HUES6 (cell line): ENCODE measurements around the gene S100Z.
A peak's percentile ranks its signal among the peaks of the same experiment; 100 is the strongest.

Experiments used
- H3K27ac ChIP-seq: 2 replicates; pipeline ENCODE4 v1.7.0; 2013; ENCODE audit warnings: low read depth, mild to moderate bottlenecking, low read length, inconsistent platforms
- H3K27me3 ChIP-seq: 2 replicates; pipeline ENCODE4 v1.6.1; 2013; ENCODE audit warnings: low read length; ENCODE audit not compliant: control insufficient read depth, insufficient read depth
- H3K36me3 ChIP-seq: 2 replicates; pipeline ENCODE4 v1.6.1; 2013; ENCODE audit warnings: low read length; ENCODE audit not compliant: control insufficient read depth, insufficient read depth
- H3K4me1 ChIP-seq: 2 replicates; pipeline ENCODE4 v1.6.1; 2013; ENCODE audit warnings: low read length; ENCODE audit not compliant: control insufficient read depth, insufficient read depth
- H3K4me3 ChIP-seq: 2 replicates; pipeline ENCODE4 v1.5.1; 2013; ENCODE audit warnings: low read depth, low read length
- H3K9ac ChIP-seq: one replicate; pipeline ENCODE4 v1.6.1; 2013; ENCODE audit warnings: mild to moderate bottlenecking, low read length
- H3K9me3 ChIP-seq: 2 replicates; pipeline ENCODE4 v1.6.1; 2013; ENCODE audit warnings: low read depth, low read length; ENCODE audit not compliant: control insufficient read depth, insufficient read depth

Gene S100Z

DNA sequence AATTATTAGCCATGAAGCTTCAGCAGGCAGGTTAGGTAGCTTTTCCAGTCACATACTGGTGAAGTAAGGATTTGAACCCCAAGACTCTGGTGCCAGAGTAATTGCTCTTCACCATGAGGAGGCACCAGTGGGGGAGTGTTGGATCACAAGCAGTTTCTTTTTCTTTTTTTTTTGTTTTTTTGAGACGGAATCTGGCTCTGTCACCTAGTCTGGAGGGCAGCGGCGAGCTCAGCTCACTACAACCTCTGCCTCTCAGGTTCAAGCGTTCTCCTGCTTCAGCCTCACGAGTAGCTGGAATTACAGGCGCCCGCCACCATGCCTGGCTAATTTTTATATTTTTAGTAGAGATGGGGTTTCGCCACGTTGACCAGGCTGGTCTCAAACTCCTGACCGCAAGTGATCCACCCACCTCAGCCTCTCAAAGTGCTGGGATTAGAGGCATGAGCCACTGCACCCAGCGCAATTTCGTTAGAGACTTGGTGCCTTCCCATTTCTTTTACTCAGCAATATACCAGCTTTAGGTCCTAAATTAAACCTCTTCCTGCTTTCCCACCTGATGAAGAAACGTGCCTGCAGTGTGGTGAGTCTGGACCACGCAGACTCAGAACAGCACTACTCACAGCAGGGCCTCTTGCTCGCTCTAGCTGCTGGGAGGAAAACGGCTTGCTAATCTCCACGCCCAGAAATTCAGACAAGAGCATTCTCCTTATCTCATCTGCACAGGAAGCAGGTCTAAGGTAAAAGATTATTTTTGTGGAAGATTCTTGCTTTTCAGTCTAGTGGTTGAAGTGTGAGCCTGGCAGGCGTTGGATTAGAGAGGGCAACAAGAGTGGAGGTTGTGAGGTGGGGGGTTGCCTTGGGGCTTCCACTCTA, at the start of gene S100Z:
Gene S100Z, plus strand, starts transcription at position 596 of the 873 bp plus-strand sequence. CDS start 25,346 bp downstream, outside the sequence.
- H3K27ac ChIP-seq, result no peak within 1 kb of the TSS

DNA sequence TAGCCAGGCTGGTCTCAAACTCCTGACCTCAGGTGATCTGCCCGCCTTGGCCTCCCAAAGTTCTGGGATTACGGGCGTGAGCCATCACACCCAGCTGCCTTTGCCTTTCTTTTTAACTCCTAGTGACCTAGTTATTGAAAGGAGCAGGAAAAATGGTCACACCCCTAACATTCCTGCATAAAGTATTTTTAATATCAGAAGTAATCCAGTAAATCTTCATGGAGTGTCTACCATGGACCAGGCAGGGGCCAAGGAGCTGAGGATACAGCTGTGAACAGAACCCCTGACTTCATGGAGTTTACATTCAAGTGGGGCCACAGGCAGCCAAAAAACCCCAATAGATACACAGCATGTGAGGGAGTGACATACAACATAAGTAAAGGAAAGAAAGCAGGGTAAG, 49.2 kb upstream of the S100Z start:
- Histone ChIP-seq H3K36me3 (no peaks in the 10 kb centered on the region), H3K9ac (no peak overlapping the region), H3K4me1 (peaks cover 19% of the 10 kb centered on the region), H3K9me3 (0 out of 2 replicates have a peak, but pooled peaks cover 3% of the 10 kb centered on the region), H3K27me3 (no peaks in the 10 kb centered on the region), H3K27ac (no peak overlapping the region), H3K4me3 (no peak overlapping the region)

More for the DNA sequence above, at the start of gene S100Z:
- H3K9ac ChIP-seq, result no peak within 1 kb of the TSS
- H3K4me1 ChIP-seq, result peaks cover 3% of the 10 kb centered on the region; the same call in 1 of the 2 replicates
- no peaks in the 10 kb centered on the region for H3K36me3 ChIP-seq
- peaks cover 23% of the 10 kb centered on the region for H3K9me3 ChIP-seq
- no peak within 1 kb of the TSS for H3K4me3 ChIP-seq
- H3K27me3 ChIP-seq, result no peaks in the 10 kb centered on the region

DNA sequence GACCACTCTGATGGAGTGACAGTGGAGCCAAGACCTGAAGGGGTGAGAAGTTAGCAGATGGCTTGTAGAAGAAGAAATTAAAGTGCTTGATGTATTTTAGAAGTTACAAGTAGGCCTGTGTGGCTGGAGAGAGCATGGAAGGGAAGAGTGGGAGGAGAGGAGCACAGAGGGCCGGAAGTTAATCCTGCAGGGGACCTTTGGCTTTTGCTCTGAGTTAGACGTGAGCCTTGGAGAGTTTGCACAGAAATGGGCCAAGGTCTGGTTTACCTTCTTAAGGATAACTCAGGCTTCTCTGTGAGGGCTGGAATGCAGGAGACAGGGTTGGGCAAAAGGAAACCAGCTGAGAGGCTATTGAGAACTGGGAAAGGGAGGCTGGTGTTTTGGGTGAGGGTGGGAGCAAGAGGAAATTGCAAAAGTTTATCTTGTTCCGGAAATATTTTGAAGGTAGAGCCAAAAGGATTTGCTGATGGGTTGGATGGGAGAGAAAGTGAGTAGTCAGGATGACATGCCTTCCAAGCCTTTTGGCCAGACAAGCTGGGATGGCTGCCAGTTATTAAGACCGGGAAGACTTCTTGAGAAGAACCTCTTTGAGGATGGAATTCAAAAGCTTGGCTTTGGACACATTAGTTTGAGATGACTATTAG, 48.5 kb upstream of the S100Z start:
- Histone ChIP-seq H3K9ac (no peak overlapping the region), H3K36me3 (no peaks in the 10 kb centered on the region), H3K27me3 (no peaks in the 10 kb centered on the region), H3K4me3 (no peak overlapping the region), H3K27ac (no peak overlapping the region), H3K4me1 (peaks cover 26% of the 10 kb centered on the region), H3K9me3 (0 out of 2 replicates have a peak, but pooled peaks cover 3% of the 10 kb centered on the region)

DNA sequence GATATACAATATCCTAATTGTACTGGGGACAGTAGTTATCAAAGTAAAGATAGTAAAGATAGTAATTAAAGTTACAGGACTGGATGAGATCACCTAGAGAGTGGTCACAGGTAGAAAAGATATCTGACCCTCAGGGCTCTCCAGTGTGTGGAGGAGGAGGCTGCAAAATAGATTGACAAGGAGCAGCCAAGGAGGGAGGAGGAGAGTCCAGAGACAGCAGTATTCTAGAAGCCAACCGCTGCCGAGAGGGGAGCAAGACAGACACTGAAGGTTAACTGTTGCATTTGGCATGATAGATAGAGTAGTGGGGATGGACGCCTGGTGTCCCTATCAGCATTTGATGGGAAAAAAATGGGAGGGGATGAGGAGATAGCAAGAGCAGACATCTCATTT, 48.0 kb upstream of the S100Z start:
- Histone ChIP-seq H3K4me1 (peaks cover 29% of the 10 kb centered on the region), H3K9me3 (0 out of 2 replicates have a peak, but pooled peaks cover 3% of the 10 kb centered on the region), H3K27me3 (no peaks in the 10 kb centered on the region), H3K4me3 (no peak overlapping the region), H3K36me3 (no peaks in the 10 kb centered on the region), H3K9ac (no peak overlapping the region), H3K27ac (no peak overlapping the region)

DNA sequence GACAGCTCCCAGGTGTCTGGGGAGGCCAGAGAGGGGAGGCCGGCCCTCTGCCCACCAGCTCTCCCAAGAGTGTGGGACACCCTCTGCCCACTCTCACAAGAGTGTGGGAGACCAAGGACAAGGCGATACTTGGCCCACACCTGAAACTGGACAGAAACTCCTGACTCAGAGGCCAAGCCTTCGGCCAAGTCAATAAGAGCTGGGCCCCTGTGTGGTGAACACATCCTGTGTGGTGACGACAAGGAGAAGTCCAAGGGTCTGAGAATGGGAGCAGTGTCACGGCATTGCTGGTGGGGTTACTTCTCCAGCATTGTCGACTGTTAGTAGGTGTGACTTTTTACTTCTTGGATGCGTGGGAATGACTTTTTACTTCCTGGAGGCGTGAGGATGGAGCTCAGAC, 45.5 kb upstream of the S100Z start:
- no peaks in the 10 kb centered on the region for H3K36me3 ChIP-seq

DNA sequence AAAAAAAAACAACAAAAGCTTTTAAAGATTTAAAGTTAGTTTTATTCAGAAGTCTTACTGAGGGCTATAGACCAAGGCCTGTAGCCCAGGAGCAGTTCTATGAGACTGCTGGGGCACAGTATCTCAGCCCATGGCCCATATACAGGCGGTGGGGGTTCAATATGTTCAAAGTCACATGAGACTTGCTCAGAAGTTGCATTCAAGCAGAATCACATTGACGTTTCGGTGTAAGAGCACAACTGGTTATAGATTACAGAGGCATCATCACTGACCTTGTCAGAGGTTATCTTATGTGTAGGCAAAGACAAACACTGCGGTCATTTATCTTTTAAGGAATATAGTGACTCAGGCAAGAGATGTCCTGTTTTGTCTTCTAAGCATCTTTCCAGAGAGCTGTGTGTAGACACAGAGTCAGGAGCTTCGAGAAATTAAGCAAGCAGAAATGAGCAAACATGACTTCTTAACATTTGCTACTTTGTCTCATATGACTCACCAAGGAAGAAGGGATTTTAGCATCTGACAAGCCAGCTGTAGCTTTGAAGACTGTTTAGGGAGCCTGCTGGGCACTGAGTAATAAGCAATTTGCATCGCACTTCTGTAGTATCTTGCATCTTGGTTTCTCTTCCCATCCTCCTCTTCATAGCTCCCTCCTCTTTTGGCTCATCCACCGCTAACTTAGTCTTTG, 43.9 kb upstream of the S100Z start:
- Histone ChIP-seq H3K27me3 (no peaks in the 10 kb centered on the region), H3K4me1 (peaks cover 52% of the 10 kb centered on the region), H3K9me3 (peaks cover 9% of the 10 kb centered on the region), H3K36me3 (no peaks in the 10 kb centered on the region), H3K9ac (peak overlapping the region; percentile 78), H3K27ac (peak overlapping the region; percentile 86; the same call in 1 of the 2 replicates), H3K4me3 (peak overlapping the region; percentile 46)

More for the DNA sequence above, 45.5 kb upstream of the S100Z start:
- no peak overlapping the region for H3K9ac ChIP-seq
- H3K4me3 ChIP-seq, result no peak overlapping the region
- H3K27me3 ChIP-seq, result no peaks in the 10 kb centered on the region
- H3K9me3 ChIP-seq, result 0 out of 2 replicates have a peak, but pooled peaks cover 3% of the 10 kb centered on the region
- H3K27ac ChIP-seq, result no peak overlapping the region; the same call in 1 of the 2 replicates
- H3K4me1 ChIP-seq, result peaks cover 49% of the 10 kb centered on the region

DNA sequence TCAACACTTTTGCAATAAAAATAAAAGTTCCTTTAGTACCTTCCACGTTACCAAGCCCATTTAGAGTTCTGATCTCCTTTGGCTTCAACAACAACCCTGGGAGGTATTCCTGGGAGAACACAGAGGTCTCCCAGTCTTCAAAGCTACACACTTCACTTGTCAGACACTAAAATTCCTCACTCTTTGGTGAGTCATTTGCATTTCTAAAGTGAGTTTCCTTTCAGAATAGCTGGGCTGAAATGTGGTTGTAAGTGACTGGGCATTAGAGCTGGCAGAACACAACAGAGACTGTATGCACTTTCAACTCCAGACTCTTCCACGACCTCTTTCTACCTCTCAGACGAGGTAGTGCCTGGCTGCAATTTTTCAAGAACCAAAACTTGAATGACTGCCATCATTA, 42.5 kb upstream of the S100Z start:
- Histone ChIP-seq H3K9me3 (peaks cover 12% of the 10 kb centered on the region), H3K4me3 (peak overlapping the region; percentile 46), H3K9ac (peak overlapping the region; percentile 85), H3K4me1 (peaks cover 43% of the 10 kb centered on the region), H3K27me3 (no peaks in the 10 kb centered on the region), H3K36me3 (no peaks in the 10 kb centered on the region), H3K27ac (peak overlapping the region; percentile 98)

DNA sequence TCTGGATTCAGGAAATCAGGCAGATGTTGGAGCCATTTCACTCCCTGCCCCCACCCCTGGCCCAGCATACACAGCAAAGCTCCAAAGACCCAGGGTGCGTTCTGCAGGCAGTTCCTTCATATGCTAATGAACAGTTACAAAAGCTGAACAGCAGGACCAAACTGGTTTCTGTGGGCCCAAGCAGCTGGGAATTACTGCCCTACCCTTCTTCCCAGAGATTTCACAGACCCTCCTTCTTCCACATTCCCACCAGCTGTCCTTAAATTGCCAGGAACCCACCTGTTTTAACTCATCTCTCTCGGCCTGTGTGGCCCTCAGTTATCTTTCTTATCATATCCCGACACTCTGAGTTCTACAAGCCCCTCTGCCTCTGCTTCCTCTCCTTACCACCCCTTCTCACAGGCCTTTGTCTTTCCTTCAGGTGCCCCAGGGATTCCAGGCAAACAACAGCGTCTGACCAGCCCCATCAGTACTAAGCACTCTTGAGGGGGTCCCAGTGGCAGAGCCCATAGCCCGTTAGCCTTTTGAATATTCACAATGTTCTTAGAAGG, 41.6 kb upstream of the S100Z start:
- peak overlapping the region; percentile 85 for H3K9ac ChIP-seq
- H3K27ac ChIP-seq, result peak overlapping the region; percentile 98
- H3K4me1 ChIP-seq, result peaks cover 43% of the 10 kb centered on the region

DNA sequence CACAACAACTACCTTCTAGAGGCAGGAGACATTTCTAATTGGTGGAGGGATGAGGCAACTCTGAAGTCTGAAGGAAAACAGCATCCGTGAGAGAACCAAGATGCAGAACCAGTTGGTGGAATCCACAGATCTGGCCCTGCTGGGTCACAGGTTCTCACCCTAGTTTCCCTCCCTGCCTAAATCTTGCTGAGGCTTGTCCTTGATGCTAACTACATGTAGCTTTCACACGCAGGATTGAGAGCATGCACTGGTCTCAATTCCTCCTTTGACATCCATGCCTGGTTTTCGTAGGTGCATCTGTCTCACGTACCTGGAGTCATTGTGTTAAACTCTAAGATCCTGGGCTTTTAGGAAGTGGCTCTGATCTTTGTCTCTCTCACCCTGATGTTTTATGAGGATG, 40.7 kb upstream of the S100Z start:
- Histone ChIP-seq H3K36me3 (no peaks in the 10 kb centered on the region), H3K27ac (peak overlapping the region; percentile 98), H3K4me1 (peaks cover 40% of the 10 kb centered on the region), H3K9me3 (peaks cover 9% of the 10 kb centered on the region), H3K9ac (peak overlapping the region; percentile 85), H3K27me3 (no peaks in the 10 kb centered on the region), H3K4me3 (peak overlapping the region; percentile 4; the same call in 1 of the 2 replicates)

More for the DNA sequence above, 41.6 kb upstream of the S100Z start:
- Histone ChIP-seq H3K27me3 (no peaks in the 10 kb centered on the region), H3K9me3 (peaks cover 12% of the 10 kb centered on the region), H3K36me3 (no peaks in the 10 kb centered on the region), H3K4me3 (peak overlapping the region; percentile 46)

DNA sequence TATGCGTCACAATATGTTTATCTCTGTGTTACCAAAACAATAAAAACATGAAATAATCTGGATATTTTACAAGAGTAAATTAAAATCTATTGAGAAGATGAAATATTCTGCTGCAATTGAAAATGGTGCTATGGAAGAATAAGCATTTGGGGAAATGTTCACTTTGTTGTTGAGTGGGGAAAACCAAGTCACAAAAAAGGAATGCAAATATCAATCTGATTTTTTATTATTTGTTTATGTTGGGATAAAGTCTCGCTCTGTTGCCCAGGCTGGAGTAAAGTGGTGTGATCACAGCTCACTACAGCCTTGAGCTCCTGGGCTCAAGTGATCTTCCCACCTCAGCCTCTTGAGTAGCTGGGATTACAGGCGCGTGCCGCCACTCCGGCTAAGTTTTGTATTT, 39.6 kb upstream of the S100Z start:
- H3K4me1 ChIP-seq, result peaks cover 35% of the 10 kb centered on the region
- no peaks in the 10 kb centered on the region for H3K36me3 ChIP-seq
- H3K27me3 ChIP-seq, result no peaks in the 10 kb centered on the region
- no peak overlapping the region for H3K9ac ChIP-seq
- no peak overlapping the region for H3K4me3 ChIP-seq
- H3K27ac ChIP-seq, result no peak overlapping the region
- H3K9me3 ChIP-seq, result peaks cover 9% of the 10 kb centered on the region
